ENCODE measurements around the gene FHL1. TPM values are rescaled to one million over a fixed set of nuclear protein-coding genes. Genes with fewer than 3 reads are reported as not detected.
"Not testable (repeated sequence)": the region's sequence is repeated elsewhere in the genome, so short reads cannot be mapped to it uniquely, and the experiment has no call there.

The FHL1 gene
- polyA plus RNA-seq (ENCODE audit: insufficient read length in 4 of 4): 10 to 100 TPM; 64.7 to 71.0 (median 65.3) TPM

DNA sequence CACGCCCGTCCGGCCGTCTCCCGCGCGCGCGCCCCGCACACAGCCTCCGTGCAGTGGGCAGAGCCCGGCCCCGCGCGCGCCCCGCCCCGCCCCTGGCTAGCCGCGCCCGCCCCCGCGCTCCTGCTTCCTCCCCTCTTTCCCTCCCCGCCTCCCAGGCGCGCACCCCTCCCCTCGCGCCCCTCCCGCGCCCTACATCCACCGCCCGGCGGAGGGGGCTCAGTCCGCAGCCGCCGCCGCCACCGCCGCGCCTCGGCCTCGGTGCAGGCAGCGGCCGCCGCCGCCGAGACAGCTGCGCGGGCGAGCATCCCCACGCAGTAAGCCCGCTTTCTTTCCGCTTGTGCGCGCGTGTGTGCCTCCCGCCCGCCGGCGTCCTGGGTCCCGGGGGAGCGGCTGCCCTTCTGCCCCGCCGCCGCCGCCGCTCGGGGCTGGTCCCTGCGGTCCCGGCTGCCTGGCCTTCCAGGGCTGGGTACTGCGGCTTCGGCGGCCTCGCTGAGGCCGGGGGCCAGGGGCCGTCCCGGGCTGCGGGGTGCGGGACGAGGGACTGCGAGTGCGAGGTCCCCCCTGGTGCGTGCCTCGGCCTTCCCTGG lies at the start of gene FHL1:
FHL1 (plus strand) TSS at position 219 of the 587 bp plus-strand sequence.
- DNase-seq (ENCODE audit: low read depth in 4 of 4, low spot score in 3 of 4): no peak

DNA sequence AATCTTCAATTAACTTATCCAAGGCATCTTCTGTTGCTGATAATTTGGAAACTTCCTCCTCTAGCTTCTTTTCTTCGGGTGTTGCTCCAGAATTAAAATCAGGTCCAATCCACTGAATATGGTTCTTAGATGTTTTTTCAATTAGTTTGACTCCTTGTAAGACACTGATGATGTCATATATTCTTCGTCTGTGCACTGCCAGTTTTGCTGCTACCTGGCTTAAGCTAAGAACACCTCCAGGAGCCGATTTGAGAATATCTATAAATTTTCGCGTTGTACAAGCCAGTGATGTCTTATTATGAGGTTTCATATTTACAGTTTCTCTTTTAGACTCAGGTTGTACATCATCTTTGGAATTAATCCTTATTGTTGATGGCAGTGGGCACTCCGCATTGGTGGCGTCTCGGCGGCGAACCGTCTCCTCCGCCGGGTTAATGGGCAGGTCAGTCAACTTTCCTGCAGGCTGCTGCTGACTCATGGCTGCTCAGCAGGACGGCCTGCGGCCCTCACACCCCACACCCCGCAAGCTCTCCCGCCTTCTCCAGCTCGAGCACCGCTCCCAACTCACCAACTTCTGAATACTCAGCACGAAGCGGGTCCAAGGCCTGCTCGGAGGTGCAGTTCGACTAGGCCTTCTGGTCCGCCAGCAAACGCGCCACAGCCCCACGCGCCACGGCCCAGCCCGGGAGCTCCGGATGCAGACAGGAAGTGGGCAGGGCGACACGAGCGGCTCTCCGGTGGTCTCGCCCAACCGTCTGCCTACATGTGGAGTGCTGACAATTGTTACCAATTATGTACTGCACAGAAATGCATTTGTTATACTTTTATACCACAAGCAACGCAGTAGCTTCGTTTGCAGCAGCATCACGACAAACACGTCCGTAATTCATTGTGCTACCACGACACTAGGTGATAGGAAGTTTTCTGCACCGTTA lies 49.2 kb upstream of the FHL1 start:
- DNase-seq (ENCODE audit: low read depth in 4 of 4, low spot score in 3 of 4): no peak

DNA sequence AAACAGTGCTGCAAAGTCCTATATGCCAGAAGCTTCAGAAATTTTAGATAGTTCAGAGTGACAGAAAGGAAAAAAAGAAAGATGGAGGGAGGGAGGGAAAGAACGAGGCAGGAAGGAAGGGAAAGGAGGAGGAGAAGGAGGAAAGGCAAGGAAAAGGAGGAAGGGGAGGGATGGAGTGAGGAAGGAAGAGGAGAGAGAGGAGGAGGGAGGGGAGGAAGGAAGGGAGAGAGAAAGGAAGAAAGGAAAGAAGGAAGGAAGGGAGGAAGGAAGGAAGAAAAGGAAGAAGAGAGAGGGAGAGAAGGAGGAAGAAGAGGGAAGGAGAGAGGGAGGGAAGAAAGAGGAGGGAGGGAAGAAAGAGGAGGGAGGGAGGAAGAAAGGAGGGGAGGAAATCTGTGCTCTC lies 42.4 kb upstream of the FHL1 start:
- no peak for DNase-seq (ENCODE audit: low read depth in 4 of 4, low spot score in 3 of 4)

DNA sequence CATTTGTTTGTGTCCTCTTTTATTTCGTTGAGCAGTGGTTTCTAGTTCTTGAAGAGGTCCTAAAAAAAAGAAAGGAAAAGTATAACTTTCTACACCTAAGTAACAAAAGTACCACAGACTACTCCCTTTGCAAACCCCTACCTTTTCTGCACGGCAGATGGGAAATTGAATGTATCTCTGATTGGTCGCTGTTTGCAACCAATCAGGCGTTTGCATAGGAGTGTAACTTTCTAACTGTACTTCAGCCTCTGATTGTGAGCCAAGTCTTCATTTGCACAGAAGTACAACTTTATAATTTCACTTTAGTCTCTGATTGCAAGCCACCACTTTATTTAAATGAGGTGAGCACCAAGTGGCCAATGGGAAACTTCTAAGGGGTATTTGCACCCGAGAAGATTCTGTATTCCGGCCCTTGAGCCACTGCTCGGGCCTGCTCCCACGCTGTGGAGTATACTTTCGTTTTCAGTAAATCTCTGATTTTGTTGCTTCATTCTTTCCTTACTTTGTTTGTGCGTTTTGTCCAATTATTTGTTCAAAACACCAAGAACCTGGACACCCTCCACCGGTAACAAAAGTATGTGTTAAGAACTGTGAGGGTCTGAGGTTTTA lies 40.3 kb upstream of the FHL1 start:
- no peak for DNase-seq (ENCODE audit: low read depth in 4 of 4, low spot score in 3 of 4)

GRCh38 chrX:136108905-136109304 lies 38.4 kb upstream of the FHL1 start:
- not testable (repeated sequence) for DNase-seq (ENCODE audit: low read depth in 4 of 4, low spot score in 3 of 4)

GRCh38 chrX:136112286-136112685 lies 35.0 kb upstream of the FHL1 start:
- no peak for DNase-seq (ENCODE audit: low read depth in 4 of 4, low spot score in 3 of 4)

DNA sequence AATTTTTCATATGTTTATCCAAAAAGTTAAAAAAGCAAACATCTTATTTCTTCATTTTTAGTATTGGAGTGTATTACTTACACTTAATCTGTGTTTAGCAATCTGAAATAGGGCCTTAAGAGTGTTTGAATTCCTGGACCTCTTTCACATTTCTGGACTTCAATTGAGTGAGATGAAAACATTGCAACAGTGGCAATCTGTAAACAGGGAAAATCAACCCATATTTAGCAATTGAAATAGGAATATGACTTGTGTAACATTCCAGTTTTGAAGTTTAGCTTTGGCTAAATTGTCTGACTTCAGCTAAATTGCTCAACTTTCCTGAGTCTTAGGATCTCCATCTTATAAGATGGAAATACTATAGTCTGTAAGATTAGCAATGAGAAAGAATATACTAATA lies 34.6 kb upstream of the FHL1 start:
- DNase-seq (ENCODE audit: low read depth in 4 of 4, low spot score in 3 of 4): no peak

DNA sequence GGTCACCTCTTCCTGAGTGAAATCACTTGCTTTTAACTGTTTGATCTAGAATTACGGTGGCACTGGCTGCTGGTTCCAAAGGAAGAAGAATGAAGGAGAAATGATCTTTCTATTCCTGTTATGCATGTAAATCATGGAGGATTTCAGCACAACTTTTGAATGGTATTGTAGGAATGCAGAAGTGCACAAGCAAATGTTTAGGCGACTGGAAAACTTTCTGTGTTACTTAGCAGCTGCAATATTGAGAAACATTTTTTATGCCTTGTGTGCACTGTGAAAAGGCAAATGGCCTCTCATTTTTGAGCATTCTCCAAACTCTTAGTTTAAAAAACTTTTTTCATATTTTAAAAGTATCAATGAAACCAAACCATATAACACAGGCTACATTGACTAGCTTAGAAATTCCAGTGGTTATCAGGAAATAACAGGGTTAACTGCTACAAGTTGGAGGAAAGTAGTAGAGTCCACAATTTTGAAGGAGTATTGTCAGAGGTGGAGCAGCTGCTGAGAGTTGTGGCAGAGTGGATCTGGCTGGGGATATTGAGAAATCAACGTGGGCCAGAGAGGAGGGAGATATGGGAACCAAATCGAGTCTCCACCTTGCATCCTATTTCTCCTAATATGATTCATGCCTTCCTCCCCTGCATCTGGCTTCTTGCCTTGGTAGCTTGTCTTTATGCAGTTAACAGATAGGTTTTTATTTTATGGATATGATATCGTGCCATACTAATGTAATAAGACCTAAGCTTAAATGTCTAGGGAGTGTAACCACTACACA lies 32.0 kb upstream of the FHL1 start:
- no peak for DNase-seq (ENCODE audit: low read depth in 4 of 4, low spot score in 3 of 4)

GRCh38 chrX:136115904-136116297 lies 31.4 kb upstream of the FHL1 start:
- DNase-seq (ENCODE audit: low read depth in 4 of 4, low spot score in 3 of 4): no peak

DNA sequence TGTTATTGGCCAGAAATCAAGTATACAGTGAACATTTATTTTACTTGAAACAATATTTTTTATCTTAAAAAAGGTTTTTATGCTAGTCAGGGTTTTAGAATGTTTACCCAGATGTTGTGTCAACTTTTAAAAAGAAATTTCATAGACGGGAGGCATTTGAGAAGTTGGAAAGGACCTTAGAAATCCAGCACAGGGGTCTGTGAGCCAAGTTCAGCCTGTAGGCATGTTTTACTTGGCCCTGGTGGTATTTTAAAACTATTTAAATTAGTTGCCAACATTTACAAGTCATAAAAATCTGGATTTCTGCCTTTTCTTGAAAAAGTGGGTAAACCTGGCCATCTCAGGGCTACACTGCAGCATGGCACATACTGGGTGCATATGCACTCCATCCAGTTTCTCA lies 25.5 kb upstream of the FHL1 start:
- DNase-seq (ENCODE audit: low read depth in 4 of 4, low spot score in 3 of 4): no peak

GRCh38 chrX:136122207-136122606 lies 25.1 kb upstream of the FHL1 start:
- no peak for DNase-seq (ENCODE audit: low read depth in 4 of 4, low spot score in 3 of 4)

- DNase-seq (ENCODE audit: low read depth in 4 of 4, low spot score in 3 of 4): no peak
Observed at GRCh38 chrX:136125106-136125505, 22.2 kb upstream of the FHL1 start.

GRCh38 chrX:136126371-136126770 lies 21.0 kb upstream of the FHL1 start:
- DNase-seq (ENCODE audit: low read depth in 4 of 4, low spot score in 3 of 4): no peak

GRCh38 chrX:136126872-136127406 lies 20.4 kb upstream of the FHL1 start:
- no peak for DNase-seq (ENCODE audit: low read depth in 4 of 4, low spot score in 3 of 4)

- DNase-seq (ENCODE audit: low read depth in 4 of 4, low spot score in 3 of 4): no peak
Observed at GRCh38 chrX:136128743-136129142, 18.6 kb upstream of the FHL1 start.

GRCh38 chrX:136130931-136131833 lies 16.2 kb upstream of the FHL1 start:
- DNase-seq (ENCODE audit: low read depth in 4 of 4, low spot score in 3 of 4): no peak

DNA sequence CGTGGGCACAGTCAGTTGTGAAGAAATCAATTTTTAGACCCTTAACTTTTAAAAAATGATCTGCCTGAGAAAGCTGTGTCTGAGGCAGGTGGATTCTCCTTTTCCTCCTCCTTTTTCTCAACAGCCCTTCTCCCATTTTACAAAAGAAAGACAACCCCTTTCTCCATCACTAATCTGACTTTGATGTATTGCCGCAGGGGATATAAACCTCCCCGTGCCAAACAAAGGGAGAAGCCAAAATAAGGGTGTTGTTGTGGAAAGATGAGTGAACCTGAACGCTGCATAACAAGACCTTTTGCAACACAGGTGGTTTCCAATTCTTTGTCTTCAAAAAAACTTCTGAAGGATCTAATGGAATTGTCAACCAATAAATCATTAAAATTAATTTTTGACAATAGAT lies 8.4 kb upstream of the FHL1 start:
- no peak for DNase-seq (ENCODE audit: low read depth in 4 of 4, low spot score in 3 of 4)

GRCh38 chrX:136141569-136141968 lies 5.8 kb upstream of the FHL1 start:
- DNase-seq (ENCODE audit: low read depth in 4 of 4, low spot score in 3 of 4): no peak

- DNase-seq (ENCODE audit: low read depth in 4 of 4, low spot score in 3 of 4): no peak
Observed at GRCh38 chrX:136142592-136142991, 4.7 kb upstream of the FHL1 start.

DNA sequence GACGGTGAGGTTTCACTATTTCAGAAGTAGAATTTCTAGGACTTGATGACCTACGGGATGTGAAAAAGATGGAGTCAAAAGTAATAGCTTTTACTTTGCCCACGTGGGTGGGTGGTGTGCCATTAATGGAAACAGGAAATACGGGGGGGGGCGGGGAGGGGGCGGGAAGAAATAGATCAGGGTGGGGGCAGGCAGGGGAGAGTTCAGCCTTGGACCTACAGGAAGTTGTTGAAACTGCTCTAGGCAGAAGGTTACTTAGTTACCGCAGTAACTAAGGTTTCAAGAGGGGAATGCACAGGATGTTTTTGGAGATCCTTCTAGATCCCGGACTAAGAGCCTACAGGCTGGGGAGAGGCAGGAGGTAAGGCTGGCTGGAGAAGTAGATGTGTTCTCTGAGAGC lies 3.6 kb upstream of the FHL1 start:
- no peak for DNase-seq (ENCODE audit: low read depth in 4 of 4, low spot score in 3 of 4)
